CD14-positive monocyte (primary cell): ENCODE measurements around the gene COL20A1. TPM values are rescaled to one million over a fixed set of nuclear protein-coding genes. Genes with fewer than 3 reads are reported as not detected.
"Not testable (repeated sequence)": the region's sequence is repeated elsewhere in the genome, so short reads cannot be mapped to it uniquely, and the experiment has no call there.

Experiments used
- DNase-seq, 3 donors: peaks; one replicate each; pipeline ENCODE4 v3.0.0-alpha.2; 2011 to 2022
- H2AFZ ChIP-seq: 2 replicates; pipeline ENCODE4 v1.6.0; 2012; ENCODE audit warnings: mild to moderate bottlenecking, low read depth, low read length, inconsistent platforms; ENCODE audit not compliant: insufficient read depth, poor library complexity, severe bottlenecking
- H3K27ac ChIP-seq, 2 donors: 1 replicate in 1 of 2; 2 replicates in 1 of 2; pipeline ENCODE4 v1.5.1; 2012 to 2013; ENCODE audit warnings: low read length in 2 of 2, control low read depth in 1 of 2, inconsistent platforms in 1 of 2, low read depth in 1 of 2, mild to moderate bottlenecking in 1 of 2
- H3K27me3 ChIP-seq, 2 donors: one replicate each; pipeline versions ENCODE4 v1.6.0 to v1.6.1; 2011 to 2013; ENCODE audit warnings: low read length in 2 of 2; ENCODE audit not compliant: control insufficient read depth in 2 of 2, insufficient read depth in 2 of 2
- H3K36me3 ChIP-seq, 2 donors: replicated peaks in 1 of 2; 1 replicate in 1 of 2; 2 replicates in 1 of 2; pipeline versions ENCODE4 v1.5.1 to v1.6.1; 2012 to 2013; ENCODE audit warnings: low read length in 2 of 2, control low read depth in 1 of 2, inconsistent platforms in 1 of 2, mild to moderate bottlenecking in 1 of 2; ENCODE audit not compliant: insufficient read depth in 2 of 2, control insufficient read depth in 1 of 2
- H3K4me1 ChIP-seq, 2 donors: 1 replicate in 1 of 2; 2 replicates in 1 of 2; pipeline versions ENCODE4 v1.5.1 to v1.6.1; 2012 to 2013; ENCODE audit warnings: low read length in 2 of 2, control low read depth in 1 of 2, inconsistent platforms in 1 of 2, mild to moderate bottlenecking in 1 of 2, moderate library complexity in 1 of 2; ENCODE audit not compliant: insufficient read depth in 2 of 2, control insufficient read depth in 1 of 2
- H3K4me2 ChIP-seq: replicated peaks from 2 replicates; pipeline ENCODE3; 2012; ENCODE audit warnings: low read length, moderate library complexity, mild to moderate bottlenecking; ENCODE audit not compliant: poor library complexity, severe bottlenecking; ENCODE audit errors: extremely low read depth
- H3K4me3 ChIP-seq, 3 experiments: fragments of 200-600 bp in 1 of 3; sonication (generic) in 1 of 3; replicated peaks in 1 of 3; 1 replicate in 2 of 3; 2 replicates in 1 of 3; pipeline ENCODE4 v1.5.1; 2011 to 2013; ENCODE audit warnings: low read length in 3 of 3, mild to moderate bottlenecking in 3 of 3, control low read depth in 2 of 3, low read depth in 2 of 3, inconsistent platforms in 1 of 3, moderate library complexity in 1 of 3
- H3K79me2 ChIP-seq: 2 replicates; pipeline ENCODE4 v1.6.0; 2012; ENCODE audit warnings: mild to moderate bottlenecking, control low read depth, inconsistent platforms, low read length, moderate library complexity; ENCODE audit not compliant: insufficient read depth
- H3K9ac ChIP-seq: 2 replicates; pipeline ENCODE4 v1.6.0; 2017; ENCODE audit warnings: low read length, mild to moderate bottlenecking; ENCODE audit not compliant: insufficient read depth, poor library complexity, severe bottlenecking
- H3K9me3 ChIP-seq, 2 donors: replicated peaks in 1 of 2; 1 replicate in 1 of 2; 2 replicates in 1 of 2; pipeline versions ENCODE4 v1.5.1 to v1.6.1; 2012 to 2013; ENCODE audit warnings: low read length in 2 of 2, control low read depth in 1 of 2; ENCODE audit not compliant: control insufficient read depth in 1 of 2, insufficient read depth in 1 of 2
- H4K20me1 ChIP-seq: 2 replicates; pipeline ENCODE4 v1.6.0; 2012; ENCODE audit warnings: mild to moderate bottlenecking, low read length, control low read depth, moderate library complexity; ENCODE audit not compliant: insufficient read depth
- H3K27ac Mint-ChIP-seq, 7 donors: one replicate each; pipeline ENCODE4 v1.8.0; 2020; ENCODE audit warnings: mild to moderate bottlenecking in 7 of 7, mixed read lengths in 7 of 7, moderate library complexity in 6 of 7, inconsistent platforms in 2 of 7
- H3K27me3 Mint-ChIP-seq, 3 donors: one replicate each; pipeline ENCODE4 v1.8.0; 2021 to 2022; ENCODE audit warnings: low read depth in 3 of 3, mild to moderate bottlenecking in 3 of 3, mixed read lengths in 3 of 3, moderate library complexity in 3 of 3, inconsistent platforms in 1 of 3
- H3K36me3 Mint-ChIP-seq, 2 donors: one replicate each; pipeline ENCODE4 v1.8.0; 2020; ENCODE audit warnings: mixed read lengths in 2 of 2, inconsistent platforms in 1 of 2, mild to moderate bottlenecking in 1 of 2
- H3K4me1 Mint-ChIP-seq: one replicate; pipeline ENCODE4 v1.8.0; 2020; ENCODE audit warnings: mild to moderate bottlenecking, mixed read lengths
- H3K4me3 Mint-ChIP-seq, 2 donors: one replicate each; pipeline ENCODE4 v1.8.0; 2020; ENCODE audit warnings: mild to moderate bottlenecking in 2 of 2, mixed read lengths in 2 of 2, moderate library complexity in 1 of 2
- H3K9me3 Mint-ChIP-seq, 7 donors: one replicate each; pipeline ENCODE4 v1.8.0; 2020 to 2022; ENCODE audit warnings: mixed read lengths in 7 of 7, mild to moderate bottlenecking in 6 of 7, moderate library complexity in 6 of 7, inconsistent platforms in 2 of 7
- WGBS: methylation state at CpG from one replicate; pipeline ENCODE4 v1.1.5; 2013; ENCODE audit warnings: missing lambda C conversion rate; ENCODE audit not compliant: insufficient coverage; 5-methylcytosine and 5-hydroxymethylcytosine counted together
- intact Hi-C, 2 donors: fragments of 100-400 bp; cut with micrococcal nuclease; formaldehyde crosslinking; loops; one replicate each; pipeline versions ENCODE4 v1.15.0 to v1.15.1; 2023
- polyA plus RNA-seq, 3 donors: library from polyadenylated mRNA; depleted of rRNA in 1 of 3; unstranded in 2 of 3; stranded (reverse) in 1 of 3; fragments of 300-500 nt in 2 of 3; fragments of >200 nt in 1 of 3; fragmentation: Illumina TruSeq in 2 of 3; gene quantifications; 1 replicate in 2 of 3; 2 replicates in 1 of 3; pipeline ENCODE4 v1.2.3, GENCODE V29; 2012 to 2021
- TF ChIP-seq, protein P1 (sequence below): fragments of 200-600 bp; IDR thresholded peaks from one replicate; pipeline ENCODE4 v1.8.0; 2022; ENCODE audit warnings: antibody characterized with exemption, mild to moderate bottlenecking

COL20A1 gene
- polyA plus RNA-seq, 3 donors = not detected

DNA sequence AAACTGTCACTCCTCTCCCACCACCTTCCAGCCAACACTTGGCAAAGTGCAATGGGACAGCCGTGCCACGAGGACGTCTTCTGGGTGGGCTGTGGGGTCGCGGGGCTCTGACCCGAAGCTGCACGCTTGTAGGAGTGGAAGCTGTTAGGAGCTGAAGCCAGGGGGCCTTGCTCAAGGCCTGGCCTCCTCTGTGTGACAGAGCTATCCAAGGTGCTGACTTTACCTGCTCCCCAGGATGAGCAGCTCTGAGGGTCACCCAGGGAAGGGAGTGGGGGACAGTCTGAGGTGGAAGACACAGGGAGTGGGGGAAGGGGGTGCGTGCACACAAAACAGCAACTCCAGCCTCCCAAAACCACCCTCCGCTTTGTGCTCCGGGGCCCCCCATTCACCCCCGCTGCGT is 85.6 kb downstream of the COL20A1 start:
- H3K36me3 Mint-ChIP-seq = no peaks in the 10 kb centered on the region
- 90% methylated on average over 6 of the region's 12 CpGs for WGBS
- peaks cover 0 to 5% (median 3%) of the 10 kb centered on the region in 7 donors for H3K9me3 Mint-ChIP-seq

DNA sequence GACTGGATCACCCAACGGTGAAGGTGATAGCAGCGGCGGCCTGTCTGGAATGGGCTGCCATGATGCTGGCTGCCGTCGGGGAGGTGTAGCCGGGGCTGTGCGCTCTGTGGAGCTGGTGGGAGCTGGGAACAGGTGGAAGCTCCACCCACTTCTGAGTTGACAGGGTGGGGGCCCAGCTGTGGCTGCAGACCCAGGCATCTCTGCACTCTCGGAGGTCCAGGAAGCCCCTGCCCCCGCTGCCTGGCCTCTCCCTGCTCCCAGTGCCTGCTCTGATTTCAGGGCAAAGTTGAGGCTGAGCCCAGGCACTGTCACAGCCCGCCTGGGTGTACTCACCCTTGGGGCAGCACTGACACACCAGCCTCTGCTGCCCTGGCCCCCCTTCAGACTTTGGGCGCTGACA is 86.3 kb downstream of the COL20A1 start:
- DNase-seq = no peak
- Histone ChIP-seq H3K9me3 (peaks cover 0 to 5% of the 10 kb centered on the region in 2 donors), H4K20me1 (no peaks in the 10 kb centered on the region), H3K4me1 (no peaks in the 10 kb centered on the region), H3K27ac (no peak overlapping the region), H3K4me2 (no peak overlapping the region), H3K27me3 (peaks cover 0 to 19% of the 10 kb centered on the region in 2 donors), H3K36me3 (no peaks in the 10 kb centered on the region), H3K79me2 (no peaks in the 10 kb centered on the region), H2AFZ (no peak overlapping the region), H3K4me3 (no peak overlapping the region), H3K9ac (no peak overlapping the region)
- intact Hi-C loops = no loop called here
- Mint-ChIP-seq H3K9me3 (peaks cover 0 to 5% (median 3%) of the 10 kb centered on the region in 7 donors), H3K4me3 (no peak overlapping the region), H3K4me1 (no peaks in the 10 kb centered on the region), H3K27ac (no peak overlapping the region), H3K36me3 (no peaks in the 10 kb centered on the region), H3K27me3 (peaks cover 12 to 46% (median 22%) of the 10 kb centered on the region in 3 donors)
- TF ChIP-seq, protein P1, sequence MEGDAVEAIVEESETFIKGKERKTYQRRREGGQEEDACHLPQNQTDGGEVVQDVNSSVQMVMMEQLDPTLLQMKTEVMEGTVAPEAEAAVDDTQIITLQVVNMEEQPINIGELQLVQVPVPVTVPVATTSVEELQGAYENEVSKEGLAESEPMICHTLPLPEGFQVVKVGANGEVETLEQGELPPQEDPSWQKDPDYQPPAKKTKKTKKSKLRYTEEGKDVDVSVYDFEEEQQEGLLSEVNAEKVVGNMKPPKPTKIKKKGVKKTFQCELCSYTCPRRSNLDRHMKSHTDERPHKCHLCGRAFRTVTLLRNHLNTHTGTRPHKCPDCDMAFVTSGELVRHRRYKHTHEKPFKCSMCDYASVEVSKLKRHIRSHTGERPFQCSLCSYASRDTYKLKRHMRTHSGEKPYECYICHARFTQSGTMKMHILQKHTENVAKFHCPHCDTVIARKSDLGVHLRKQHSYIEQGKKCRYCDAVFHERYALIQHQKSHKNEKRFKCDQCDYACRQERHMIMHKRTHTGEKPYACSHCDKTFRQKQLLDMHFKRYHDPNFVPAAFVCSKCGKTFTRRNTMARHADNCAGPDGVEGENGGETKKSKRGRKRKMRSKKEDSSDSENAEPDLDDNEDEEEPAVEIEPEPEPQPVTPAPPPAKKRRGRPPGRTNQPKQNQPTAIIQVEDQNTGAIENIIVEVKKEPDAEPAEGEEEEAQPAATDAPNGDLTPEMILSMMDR = no peak
- 91% methylated on average over 11 of the region's 11 CpGs for WGBS

More for the DNA sequence above, 85.6 kb downstream of the COL20A1 start:
- intact Hi-C loops = no loop called here
- no peak overlapping the region for H3K4me3 ChIP-seq
- H3K27me3 ChIP-seq = peaks cover 0 to 19% of the 10 kb centered on the region in 2 donors
- no peak overlapping the region for H3K4me2 ChIP-seq
- H3K9me3 ChIP-seq = peaks cover 0 to 5% of the 10 kb centered on the region in 2 donors
- no peaks in the 10 kb centered on the region for H3K36me3 ChIP-seq
- no peaks in the 10 kb centered on the region for H3K79me2 ChIP-seq
- no peaks in the 10 kb centered on the region for H3K4me1 ChIP-seq
- H3K27ac ChIP-seq = no peak overlapping the region
- Mint-ChIP-seq H3K4me3 (no peak overlapping the region), H3K4me1 (no peaks in the 10 kb centered on the region), H3K27ac (peak overlapping the region in 1 of 7 donors; percentile 41), H3K27me3 (peaks cover 12 to 49% (median 22%) of the 10 kb centered on the region in 3 donors)
- no peak for DNase-seq
- H4K20me1 ChIP-seq = no peaks in the 10 kb centered on the region
- no peak overlapping the region for H3K9ac ChIP-seq
- H2AFZ ChIP-seq = no peak overlapping the region
- TF ChIP-seq, protein P1 = no peak

DNA sequence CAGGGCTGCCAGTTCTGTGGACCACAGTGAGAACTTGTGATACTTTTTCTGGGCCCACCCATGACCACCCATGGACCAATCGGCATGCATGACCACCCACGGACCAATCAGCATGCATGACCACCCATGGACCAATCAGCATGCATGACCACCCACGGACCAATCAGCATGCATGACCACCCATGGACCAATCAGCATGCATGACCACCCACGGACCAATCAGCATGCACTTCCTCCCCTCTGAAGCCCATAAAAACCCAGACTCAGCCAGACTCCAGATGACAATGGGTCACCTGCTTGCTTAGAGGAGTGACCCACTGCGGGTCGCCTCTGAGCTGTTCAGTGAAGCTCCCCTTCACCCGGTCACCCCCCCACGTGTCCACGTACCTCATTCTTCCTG is 86.9 kb downstream of the COL20A1 start:
- not testable (repeated sequence) for H3K4me3 ChIP-seq, H3K4me3 Mint-ChIP-seq, H3K36me3 ChIP-seq, H3K36me3 Mint-ChIP-seq, H3K9me3 ChIP-seq, H3K9me3 Mint-ChIP-seq, H3K4me1 ChIP-seq, H3K79me2 ChIP-seq, H3K4me1 Mint-ChIP-seq, DNase-seq, H3K9ac ChIP-seq, H3K27ac ChIP-seq, H2AFZ ChIP-seq, H3K4me2 ChIP-seq, H3K27ac Mint-ChIP-seq, H4K20me1 ChIP-seq
- intact Hi-C loops = loop anchor here in 1 of 2 donors (2.0 kb wide), 1 partner anchor 69 kb away; no protein-coding TSS in a partner anchor
- WGBS = 85% methylated on average over 3 of the region's 9 CpGs
- peaks cover 0 to 19% of the 10 kb centered on the region in 2 donors for H3K27me3 ChIP-seq
- H3K27me3 Mint-ChIP-seq = peaks cover 12 to 44% (median 22%) of the 10 kb centered on the region in 3 donors
